ENCODE results near the gene PPP3CA. TPM values are rescaled to one million over a fixed set of nuclear protein-coding genes. Genes with fewer than 3 reads are reported as not detected.
"Not testable (repeated sequence)": the region's sequence is repeated elsewhere in the genome, so short reads cannot be mapped to it uniquely, and the experiment has no call there.

Gene PPP3CA
- total and polyA plus RNA-seq, 3 donors from 2014 or later: 19.1 to 44.5 (median 39.1) TPM

DNA sequence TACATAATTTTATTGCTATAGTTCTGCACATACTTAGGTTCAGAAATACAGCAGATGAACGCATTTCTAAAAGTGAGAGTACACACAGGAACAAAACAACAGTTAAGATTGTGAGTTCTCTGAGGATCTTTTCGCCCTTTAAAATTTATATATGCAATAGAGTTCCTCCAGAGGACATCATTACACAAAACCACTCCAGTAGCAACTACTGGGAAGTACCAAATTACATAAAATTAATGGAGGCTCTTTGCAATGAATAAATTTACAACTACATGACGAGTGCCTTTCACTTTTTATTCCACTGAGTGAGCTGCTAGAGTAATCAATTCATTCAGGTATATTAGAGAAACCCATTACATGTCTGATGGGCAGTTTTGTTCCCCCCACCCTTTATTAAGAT, 107.2 kb downstream of the PPP3CA start:
- no peaks in the 10 kb centered on the region for H3K27me3 ChIP-seq
- no peaks in the 10 kb centered on the region for H3K4me1 ChIP-seq
- intact Hi-C loops (cut with DNase I; ENCODE audit: low total_unique reads): no loop called here
- H3K4me3 ChIP-seq: no peak overlapping the region
- no peaks in the 10 kb centered on the region for H3K36me3 ChIP-seq (ENCODE audit: low read depth, missing control alignments)
- DNase-seq: no peak
- H3K9me3 ChIP-seq: no peaks in the 10 kb centered on the region
- H3K27ac ChIP-seq: no peak overlapping the region
- no peak for TF ChIP-seq POLR2A (IDR thresholded peaks at IDR 0.05)
- TF ChIP-seq, protein P1, sequence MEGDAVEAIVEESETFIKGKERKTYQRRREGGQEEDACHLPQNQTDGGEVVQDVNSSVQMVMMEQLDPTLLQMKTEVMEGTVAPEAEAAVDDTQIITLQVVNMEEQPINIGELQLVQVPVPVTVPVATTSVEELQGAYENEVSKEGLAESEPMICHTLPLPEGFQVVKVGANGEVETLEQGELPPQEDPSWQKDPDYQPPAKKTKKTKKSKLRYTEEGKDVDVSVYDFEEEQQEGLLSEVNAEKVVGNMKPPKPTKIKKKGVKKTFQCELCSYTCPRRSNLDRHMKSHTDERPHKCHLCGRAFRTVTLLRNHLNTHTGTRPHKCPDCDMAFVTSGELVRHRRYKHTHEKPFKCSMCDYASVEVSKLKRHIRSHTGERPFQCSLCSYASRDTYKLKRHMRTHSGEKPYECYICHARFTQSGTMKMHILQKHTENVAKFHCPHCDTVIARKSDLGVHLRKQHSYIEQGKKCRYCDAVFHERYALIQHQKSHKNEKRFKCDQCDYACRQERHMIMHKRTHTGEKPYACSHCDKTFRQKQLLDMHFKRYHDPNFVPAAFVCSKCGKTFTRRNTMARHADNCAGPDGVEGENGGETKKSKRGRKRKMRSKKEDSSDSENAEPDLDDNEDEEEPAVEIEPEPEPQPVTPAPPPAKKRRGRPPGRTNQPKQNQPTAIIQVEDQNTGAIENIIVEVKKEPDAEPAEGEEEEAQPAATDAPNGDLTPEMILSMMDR (IDR thresholded peaks at IDR 0.05): no peak
- WGBS, 2 donors: 90 to 92% methylated on average over 3 of the region's 3 CpGs

DNA sequence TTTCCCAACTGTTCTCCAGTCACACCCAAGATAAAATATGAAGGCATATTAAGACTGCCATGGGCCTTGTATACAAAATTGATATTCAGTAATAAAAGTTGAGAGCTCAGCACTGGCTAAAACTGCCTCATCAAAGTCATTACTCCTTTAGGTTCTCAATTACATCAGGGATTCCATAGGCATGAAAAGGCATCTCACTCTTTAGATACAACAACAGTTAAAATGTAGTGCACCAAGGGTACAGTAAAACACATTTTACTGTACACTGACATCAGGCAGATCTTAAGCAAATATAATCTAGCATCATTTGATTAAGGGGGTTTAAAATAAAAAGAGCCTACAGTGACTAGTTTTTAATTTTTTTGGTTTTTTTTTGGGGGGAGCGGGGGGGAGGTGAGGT, 107.7 kb downstream of the PPP3CA start:
- H3K4me3 ChIP-seq: no peak overlapping the region
- WGBS, 2 donors: 64 to 74% methylated on average over 1 of the region's 1 CpG

DNA sequence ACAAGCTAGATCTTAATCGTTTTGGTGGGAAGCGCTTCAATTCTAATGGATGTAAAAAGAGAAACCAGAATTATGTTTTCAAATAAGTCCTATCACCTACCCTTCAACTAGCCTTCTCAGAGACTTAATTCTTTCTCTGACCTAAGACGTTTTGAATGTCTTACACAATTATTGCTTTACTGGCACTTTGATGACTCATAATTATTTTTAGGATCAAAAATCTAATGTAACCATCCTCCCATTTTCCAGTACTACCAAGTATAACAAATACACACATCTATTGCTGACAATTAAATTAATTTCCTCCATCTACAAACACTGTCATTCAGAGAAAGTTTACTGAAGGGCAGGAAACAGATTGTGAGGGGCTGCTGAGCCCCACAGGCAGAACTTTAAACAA, 108.6 kb downstream of the PPP3CA start:
- H3K4me1 ChIP-seq: no peaks in the 10 kb centered on the region
- intact Hi-C loops (cut with DNase I; ENCODE audit: low total_unique reads): no loop called here
- no peak overlapping the region for H3K4me3 ChIP-seq
- H3K9me3 ChIP-seq: no peaks in the 10 kb centered on the region
- WGBS, 2 donors: 61 to 67% methylated on average over 3 of the region's 3 CpGs
- TF ChIP-seq, protein P1 (IDR thresholded peaks at IDR 0.05): no peak
- TF ChIP-seq POLR2A (IDR thresholded peaks at IDR 0.05): no peak
- no peaks in the 10 kb centered on the region for H3K27me3 ChIP-seq
- H3K36me3 ChIP-seq (ENCODE audit: low read depth, missing control alignments): no peaks in the 10 kb centered on the region
- H3K27ac ChIP-seq: peak overlapping the region in 1 of 2 donors; percentile 13
- no peak for DNase-seq

More for the DNA sequence above, 107.7 kb downstream of the PPP3CA start:
- no peaks in the 10 kb centered on the region for H3K4me1 ChIP-seq
- intact Hi-C loops (cut with DNase I; ENCODE audit: low total_unique reads): no loop called here
- no peak for DNase-seq
- H3K9me3 ChIP-seq: no peaks in the 10 kb centered on the region
- H3K27ac ChIP-seq: no peak overlapping the region
- H3K27me3 ChIP-seq: no peaks in the 10 kb centered on the region
- no peaks in the 10 kb centered on the region for H3K36me3 ChIP-seq (ENCODE audit: low read depth, missing control alignments)
- no peak for TF ChIP-seq POLR2A (IDR thresholded peaks at IDR 0.05)
- TF ChIP-seq, protein P1 (IDR thresholded peaks at IDR 0.05): no peak

DNA sequence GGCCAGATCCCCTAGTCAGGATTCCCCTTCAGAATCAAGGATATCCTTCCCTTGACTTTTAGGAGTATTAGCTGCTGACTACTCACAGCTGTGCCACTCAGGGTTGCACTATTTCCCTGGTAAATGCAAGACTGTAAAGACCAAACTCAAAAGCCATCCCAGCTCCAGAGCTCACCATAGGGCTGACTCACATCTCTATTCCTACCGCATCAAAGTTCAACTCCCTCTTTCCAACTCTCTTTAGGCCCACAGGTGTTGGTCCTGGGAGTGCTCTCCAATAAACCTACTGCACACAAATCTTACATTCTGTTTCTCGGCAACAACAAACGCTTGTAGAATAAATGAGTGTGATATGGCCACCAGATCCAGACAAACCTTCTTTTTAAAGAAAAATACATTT, 109.6 kb downstream of the PPP3CA start:
- Histone ChIP-seq H3K4me1 (no peaks in the 10 kb centered on the region), H3K36me3 (ENCODE audit: low read depth, missing control alignments) (no peaks in the 10 kb centered on the region), H3K27me3 (no peaks in the 10 kb centered on the region), H3K9me3 (no peaks in the 10 kb centered on the region), H3K4me3 (no peak overlapping the region), H3K27ac (no peak overlapping the region)
- 90 to 96% methylated on average over 3 of the region's 3 CpGs for WGBS, 2 donors
- intact Hi-C loops (cut with DNase I; ENCODE audit: low total_unique reads): no loop called here
- DNase-seq: no peak
- TF ChIP-seq, protein P1 (IDR thresholded peaks at IDR 0.05): no peak
- no peak for TF ChIP-seq POLR2A (IDR thresholded peaks at IDR 0.05)

DNA sequence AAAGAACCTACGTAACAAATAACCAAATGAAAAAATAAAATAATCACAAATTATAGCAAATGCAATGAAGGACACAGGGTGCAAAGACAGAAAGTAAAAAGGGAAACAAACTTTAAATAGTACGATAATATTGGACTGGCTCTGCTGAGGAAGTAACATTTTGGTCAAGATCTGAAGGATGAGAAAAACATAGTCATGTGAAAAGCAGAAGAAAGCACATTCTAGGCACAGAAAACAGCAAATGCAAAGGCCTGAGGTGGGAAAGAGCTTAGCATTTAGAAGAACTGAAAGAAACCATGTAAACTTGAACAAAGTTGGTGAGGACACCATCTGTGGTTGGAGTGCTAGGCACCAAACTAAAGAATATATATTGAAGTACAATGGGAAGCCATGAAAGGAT, 111.2 kb downstream of the PPP3CA start:
- intact Hi-C loops (cut with DNase I; ENCODE audit: low total_unique reads): no loop called here
- no peaks in the 10 kb centered on the region for H3K4me1 ChIP-seq
- H3K27me3 ChIP-seq: no peaks in the 10 kb centered on the region
- DNase-seq: no peak
- H3K4me3 ChIP-seq: no peak overlapping the region
- TF ChIP-seq, protein P1 (IDR thresholded peaks at IDR 0.05): no peak
- no peak for TF ChIP-seq POLR2A (IDR thresholded peaks at IDR 0.05)
- H3K9me3 ChIP-seq: no peaks in the 10 kb centered on the region
- no peaks in the 10 kb centered on the region for H3K36me3 ChIP-seq (ENCODE audit: low read depth, missing control alignments)
- 54 to 69% methylated on average over 2 of the region's 2 CpGs for WGBS, 2 donors
- no peak overlapping the region for H3K27ac ChIP-seq

DNA sequence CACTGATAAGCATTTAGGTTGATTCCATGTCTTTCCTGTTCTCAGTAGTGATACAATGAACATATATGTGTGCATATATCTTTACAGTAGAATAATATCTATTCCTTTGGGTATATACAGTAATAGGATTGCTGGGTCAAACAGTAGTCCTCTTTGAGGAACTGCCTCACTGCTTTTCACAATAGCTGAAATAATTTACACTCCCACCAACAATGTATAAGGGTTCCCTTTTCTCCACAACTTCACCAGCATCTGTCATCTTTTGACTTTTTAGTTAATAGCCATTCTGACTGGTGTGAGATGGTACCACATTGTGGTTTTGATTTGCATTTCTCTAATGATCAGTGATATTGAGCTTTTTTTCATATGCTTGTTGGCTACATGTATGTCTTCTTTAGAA, 113.2 kb downstream of the PPP3CA start:
- DNase-seq; intact Hi-C loops (cut with DNase I; ENCODE audit: low total_unique reads); H3K36me3 ChIP-seq (ENCODE audit: low read depth, missing control alignments); H3K4me3 ChIP-seq; H3K27me3 ChIP-seq; H3K9me3 ChIP-seq; H3K27ac ChIP-seq; H3K4me1 ChIP-seq: not testable (repeated sequence)
